Measurements from ENCODE around the gene FKRP.
"Not testable (repeated sequence)": the region's sequence is repeated elsewhere in the genome, so short reads cannot be mapped to it uniquely, and the experiment has no call there.

Gene FKRP

GRCh38 chr19:46759817-46760333, 14.0 kb downstream of the FKRP start:
- DNase-seq = no peak

- DNase-seq = no peak
Measured at GRCh38 chr19:46760363-46760762, 14.5 kb downstream of the FKRP start.

GRCh38 chr19:46760897-46761296, 15.0 kb downstream of the FKRP start:
- not testable (repeated sequence) for DNase-seq

- no peak for DNase-seq
Measured at GRCh38 chr19:46761418-46761831, 15.6 kb downstream of the FKRP start.

- DNase-seq = no peak
Measured at GRCh38 chr19:46762245-46762890, 16.5 kb downstream of the FKRP start.

GRCh38 chr19:46764817-46765291, 19.0 kb downstream of the FKRP start:
- no peak for DNase-seq

- DNase-seq = peak; percentile 18
Measured at GRCh38 chr19:46766569-46767317, 20.9 kb downstream of the FKRP start.

- DNase-seq = not testable (repeated sequence)
Measured at GRCh38 chr19:46768746-46769145, 22.9 kb downstream of the FKRP start.

GRCh38 chr19:46772170-46773017, 26.5 kb downstream of the FKRP start:
- DNase-seq = no peak

- no peak for DNase-seq
Measured at GRCh38 chr19:46773018-46773399, 27.2 kb downstream of the FKRP start.

GRCh38 chr19:46775642-46776258, 29.9 kb downstream of the FKRP start:
- DNase-seq = no peak

- DNase-seq = no peak
Measured at GRCh38 chr19:46776927-46777911, 31.4 kb downstream of the FKRP start.

- not testable (repeated sequence) for DNase-seq
Measured at GRCh38 chr19:46777956-46778645, 32.2 kb downstream of the FKRP start.

GRCh38 chr19:46782355-46783019, 36.6 kb downstream of the FKRP start:
- no peak for DNase-seq

- no peak for DNase-seq
Measured at GRCh38 chr19:46783670-46784069, 37.8 kb downstream of the FKRP start.

GRCh38 chr19:46784262-46785053, 38.6 kb downstream of the FKRP start:
- no peak for DNase-seq

GRCh38 chr19:46785054-46785979, 39.5 kb downstream of the FKRP start:
- DNase-seq = no peak

- no peak for DNase-seq
Measured at GRCh38 chr19:46785980-46786235, 40.1 kb downstream of the FKRP start.
